ENCODE data around the gene ITPA. TPM values are rescaled to one million over a fixed set of nuclear protein-coding genes. Genes with fewer than 3 reads are reported as not detected.

ITPA gene
- total and polyA plus RNA-seq, 2 of the 13 experiments (the other 11 are each of a cell fraction or from before 2014, with no cell fraction given), result 60.1 to 103 TPM

DNA sequence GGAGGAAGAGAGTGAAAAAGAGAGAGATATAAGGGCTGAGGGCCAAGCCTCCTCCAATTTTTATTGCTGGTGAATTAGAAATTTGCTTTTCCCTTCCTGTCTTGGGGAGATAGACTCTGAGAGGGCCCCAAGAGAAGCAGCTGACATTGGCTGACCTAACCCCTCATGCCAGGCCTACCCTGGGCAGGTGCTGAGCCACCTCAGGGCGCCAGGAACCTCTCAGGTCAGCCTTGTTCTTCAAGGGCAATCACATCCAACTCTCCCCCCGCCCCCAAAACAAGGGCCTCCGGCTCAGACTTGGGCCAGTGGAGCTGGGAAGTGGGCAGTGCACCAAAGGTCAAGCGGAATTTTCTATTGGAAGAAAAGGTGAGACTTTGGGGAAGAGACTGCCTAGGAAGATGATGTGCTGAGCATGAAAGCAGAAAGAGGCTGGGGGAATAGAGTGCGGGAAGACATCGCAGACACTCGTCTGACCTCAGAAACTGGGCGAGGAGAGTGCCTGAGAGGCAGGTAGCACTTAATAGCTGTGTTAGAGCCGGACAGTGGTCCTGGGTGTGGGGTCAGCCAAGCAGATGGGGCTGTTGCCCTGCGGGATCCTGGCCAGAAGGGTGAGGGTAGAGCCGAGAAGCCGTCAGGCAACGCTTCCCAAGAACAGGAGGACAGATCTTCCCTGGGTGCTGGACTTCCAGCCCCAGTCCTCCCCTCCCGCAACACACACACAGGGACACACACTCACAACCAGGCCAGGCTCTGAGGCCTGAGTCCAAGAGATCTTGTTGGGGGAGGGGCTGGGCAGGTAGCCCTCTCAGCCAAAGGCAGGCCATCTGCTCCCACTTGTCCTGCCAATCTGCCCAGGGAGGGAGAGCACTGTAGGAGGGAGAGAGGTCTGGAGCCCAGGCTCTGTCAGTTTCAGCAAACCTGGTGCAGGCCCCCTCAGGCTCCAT lies 45.9 kb upstream of the ITPA start (continued):
- TF ChIP-seq ZNF816 (CRISPR knock-in tag; IDR thresholded peaks at IDR 0.05; ENCODE audit: borderline replicate concordance) (no peak), ZNF83 (CRISPR knock-in tag; IDR thresholded peaks at IDR 0.05; ENCODE audit: borderline replicate concordance) (no peak), ZFP90 (CRISPR knock-in tag; IDR thresholded peaks at IDR 0.05; ENCODE audit: borderline replicate concordance) (no peak), ADNP (CRISPR knock-in tag; IDR thresholded peaks at IDR 0.05) (no peak), ZSCAN22 (CRISPR knock-in tag; IDR thresholded peaks at IDR 0.05) (no peak), ZFY (CRISPR knock-in tag; IDR thresholded peaks at IDR 0.05) (peak; percentile 47; the same call in 1 of the 2 replicates)
- TF ChIP-seq, protein P1, sequence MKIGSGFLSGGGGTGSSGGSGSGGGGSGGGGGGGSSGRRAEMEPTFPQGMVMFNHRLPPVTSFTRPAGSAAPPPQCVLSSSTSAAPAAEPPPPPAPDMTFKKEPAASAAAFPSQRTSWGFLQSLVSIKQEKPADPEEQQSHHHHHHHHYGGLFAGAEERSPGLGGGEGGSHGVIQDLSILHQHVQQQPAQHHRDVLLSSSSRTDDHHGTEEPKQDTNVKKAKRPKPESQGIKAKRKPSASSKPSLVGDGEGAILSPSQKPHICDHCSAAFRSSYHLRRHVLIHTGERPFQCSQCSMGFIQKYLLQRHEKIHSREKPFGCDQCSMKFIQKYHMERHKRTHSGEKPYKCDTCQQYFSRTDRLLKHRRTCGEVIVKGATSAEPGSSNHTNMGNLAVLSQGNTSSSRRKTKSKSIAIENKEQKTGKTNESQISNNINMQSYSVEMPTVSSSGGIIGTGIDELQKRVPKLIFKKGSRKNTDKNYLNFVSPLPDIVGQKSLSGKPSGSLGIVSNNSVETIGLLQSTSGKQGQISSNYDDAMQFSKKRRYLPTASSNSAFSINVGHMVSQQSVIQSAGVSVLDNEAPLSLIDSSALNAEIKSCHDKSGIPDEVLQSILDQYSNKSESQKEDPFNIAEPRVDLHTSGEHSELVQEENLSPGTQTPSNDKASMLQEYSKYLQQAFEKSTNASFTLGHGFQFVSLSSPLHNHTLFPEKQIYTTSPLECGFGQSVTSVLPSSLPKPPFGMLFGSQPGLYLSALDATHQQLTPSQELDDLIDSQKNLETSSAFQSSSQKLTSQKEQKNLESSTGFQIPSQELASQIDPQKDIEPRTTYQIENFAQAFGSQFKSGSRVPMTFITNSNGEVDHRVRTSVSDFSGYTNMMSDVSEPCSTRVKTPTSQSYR (CRISPR knock-in tag; IDR thresholded peaks at IDR 0.05; ENCODE audit: borderline replicate concordance), result peak; percentile 87
- TF ChIP-seq, protein P2, sequence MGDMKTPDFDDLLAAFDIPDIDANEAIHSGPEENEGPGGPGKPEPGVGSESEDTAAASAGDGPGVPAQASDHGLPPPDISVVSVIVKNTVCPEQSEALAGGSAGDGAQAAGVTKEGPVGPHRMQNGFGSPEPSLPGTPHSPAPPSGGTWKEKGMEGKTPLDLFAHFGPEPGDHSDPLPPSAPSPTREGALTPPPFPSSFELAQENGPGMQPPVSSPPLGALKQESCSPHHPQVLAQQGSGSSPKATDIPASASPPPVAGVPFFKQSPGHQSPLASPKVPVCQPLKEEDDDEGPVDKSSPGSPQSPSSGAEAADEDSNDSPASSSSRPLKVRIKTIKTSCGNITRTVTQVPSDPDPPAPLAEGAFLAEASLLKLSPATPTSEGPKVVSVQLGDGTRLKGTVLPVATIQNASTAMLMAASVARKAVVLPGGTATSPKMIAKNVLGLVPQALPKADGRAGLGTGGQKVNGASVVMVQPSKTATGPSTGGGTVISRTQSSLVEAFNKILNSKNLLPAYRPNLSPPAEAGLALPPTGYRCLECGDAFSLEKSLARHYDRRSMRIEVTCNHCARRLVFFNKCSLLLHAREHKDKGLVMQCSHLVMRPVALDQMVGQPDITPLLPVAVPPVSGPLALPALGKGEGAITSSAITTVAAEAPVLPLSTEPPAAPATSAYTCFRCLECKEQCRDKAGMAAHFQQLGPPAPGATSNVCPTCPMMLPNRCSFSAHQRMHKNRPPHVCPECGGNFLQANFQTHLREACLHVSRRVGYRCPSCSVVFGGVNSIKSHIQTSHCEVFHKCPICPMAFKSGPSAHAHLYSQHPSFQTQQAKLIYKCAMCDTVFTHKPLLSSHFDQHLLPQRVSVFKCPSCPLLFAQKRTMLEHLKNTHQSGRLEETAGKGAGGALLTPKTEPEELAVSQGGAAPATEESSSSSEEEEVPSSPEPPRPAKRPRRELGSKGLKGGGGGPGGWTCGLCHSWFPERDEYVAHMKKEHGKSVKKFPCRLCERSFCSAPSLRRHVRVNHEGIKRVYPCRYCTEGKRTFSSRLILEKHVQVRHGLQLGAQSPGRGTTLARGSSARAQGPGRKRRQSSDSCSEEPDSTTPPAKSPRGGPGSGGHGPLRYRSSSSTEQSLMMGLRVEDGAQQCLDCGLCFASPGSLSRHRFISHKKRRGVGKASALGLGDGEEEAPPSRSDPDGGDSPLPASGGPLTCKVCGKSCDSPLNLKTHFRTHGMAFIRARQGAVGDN (CRISPR knock-in tag; IDR thresholded peaks at IDR 0.05), result peak; percentile 59
- TF ChIP-seq, protein P3, sequence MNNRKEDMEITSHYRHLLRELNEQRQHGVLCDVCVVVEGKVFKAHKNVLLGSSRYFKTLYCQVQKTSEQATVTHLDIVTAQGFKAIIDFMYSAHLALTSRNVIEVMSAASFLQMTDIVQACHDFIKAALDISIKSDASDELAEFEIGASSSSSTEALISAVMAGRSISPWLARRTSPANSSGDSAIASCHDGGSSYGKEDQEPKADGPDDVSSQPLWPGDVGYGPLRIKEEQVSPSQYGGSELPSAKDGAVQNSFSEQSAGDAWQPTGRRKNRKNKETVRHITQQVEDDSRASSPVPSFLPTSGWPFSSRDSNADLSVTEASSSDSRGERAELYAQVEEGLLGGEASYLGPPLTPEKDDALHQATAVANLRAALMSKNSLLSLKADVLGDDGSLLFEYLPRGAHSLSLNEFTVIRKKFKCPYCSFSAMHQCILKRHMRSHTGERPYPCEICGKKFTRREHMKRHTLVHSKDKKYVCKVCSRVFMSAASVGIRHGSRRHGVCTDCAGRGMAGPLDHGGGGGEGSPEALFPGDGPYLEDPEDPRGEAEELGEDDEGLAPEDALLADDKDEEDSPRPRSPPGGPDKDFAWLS (CRISPR knock-in tag; IDR thresholded peaks at IDR 0.05; ENCODE audit: borderline replicate concordance), result no peak
- TF ChIP-seq, protein P4, sequence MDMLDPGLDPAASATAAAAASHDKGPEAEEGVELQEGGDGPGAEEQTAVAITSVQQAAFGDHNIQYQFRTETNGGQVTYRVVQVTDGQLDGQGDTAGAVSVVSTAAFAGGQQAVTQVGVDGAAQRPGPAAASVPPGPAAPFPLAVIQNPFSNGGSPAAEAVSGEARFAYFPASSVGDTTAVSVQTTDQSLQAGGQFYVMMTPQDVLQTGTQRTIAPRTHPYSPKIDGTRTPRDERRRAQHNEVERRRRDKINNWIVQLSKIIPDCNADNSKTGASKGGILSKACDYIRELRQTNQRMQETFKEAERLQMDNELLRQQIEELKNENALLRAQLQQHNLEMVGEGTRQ (IDR thresholded peaks at IDR 0.05; ENCODE audit: low read depth, low read length), result no peak
- TF ChIP-seq, protein P4 (CRISPR knock-in tag; IDR thresholded peaks at IDR 0.05; ENCODE audit: borderline replicate concordance), result no peak
- TF ChIP-seq, protein P5, sequence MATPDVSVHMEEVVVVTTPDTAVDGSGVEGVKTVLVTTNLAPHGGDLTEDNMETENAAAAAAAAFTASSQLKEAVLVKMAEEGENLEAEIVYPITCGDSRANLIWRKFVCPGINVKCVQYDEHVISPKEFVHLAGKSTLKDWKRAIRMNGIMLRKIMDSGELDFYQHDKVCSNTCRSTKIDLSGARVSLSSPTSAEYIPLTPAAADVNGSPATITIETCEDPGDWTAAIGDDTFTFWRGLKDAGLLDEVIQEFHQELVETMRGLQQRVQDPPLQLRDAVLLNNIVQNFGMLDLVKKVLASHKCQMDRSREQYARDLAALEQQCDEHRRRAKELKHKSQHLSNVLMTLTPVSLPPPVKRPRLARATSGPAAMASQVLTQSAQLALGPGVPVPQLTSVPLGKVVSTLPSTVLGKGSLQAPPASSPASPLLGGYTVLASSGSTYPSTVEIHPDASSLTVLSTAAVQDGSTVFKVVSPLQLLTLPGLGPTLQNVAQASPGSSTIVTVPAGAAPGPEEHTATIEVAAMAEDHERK (CRISPR knock-in tag; IDR thresholded peaks at IDR 0.05; ENCODE audit: low read depth), result no peak

Data from HepG2 (cell line).